Stomach (tissue), 4 donors: ENCODE measurements around the gene RPTOR.

Experiments
- CTCF ChIP-seq, 7 experiments: fragments of 450-650 bp in 4 of 7; fragments of 200-600 bp in 3 of 7; sonication (generic) in 3 of 7; IDR thresholded peaks; one replicate each; pipeline ENCODE4 v1.5.1; 2016 to 2019; ENCODE audit warnings: antibody characterized with exemption in 7 of 7, control low read depth in 2 of 7, mild to moderate bottlenecking in 1 of 7
- EP300 ChIP-seq: sonication (generic); formaldehyde crosslinking; IDR thresholded peaks from one replicate; pipeline ENCODE4 v1.6.1; 2017; ENCODE audit warnings: antibody characterized with exemption
- POLR2A ChIP-seq, 4 donors: fragments of 450-650 bp; IDR thresholded peaks; one replicate each; pipeline ENCODE4 v1.6.1; 2016; ENCODE audit warnings: antibody characterized with exemption in 4 of 4, control low read depth in 2 of 4, mild to moderate bottlenecking in 1 of 4, moderate library complexity in 1 of 4
- POLR2AphosphoS5 ChIP-seq, 3 donors: sonication (generic); formaldehyde crosslinking; IDR thresholded peaks; one replicate each; pipeline ENCODE4 v1.6.1; 2016; ENCODE audit warnings: antibody characterized with exemption in 3 of 3

- no peak for TF ChIP-seq CTCF (IDR thresholded peaks at IDR 0.05)
- no peak for TF ChIP-seq POLR2A (IDR thresholded peaks at IDR 0.05)
- TF ChIP-seq POLR2AphosphoS5 (IDR thresholded peaks at IDR 0.05) = no peak
- TF ChIP-seq EP300 = no peak
Observed at GRCh38 chr17:80675438-80676095, 130.9 kb downstream of the RPTOR start.
